ENCODE results near the gene COL8A2. TPM values are rescaled to one million over a fixed set of nuclear protein-coding genes. Genes with fewer than 3 reads are reported as not detected.

Gene COL8A2
- total RNA-seq, 1 experiment from 2014 or later = 1.2 TPM

Other genes with a start within 250 kb of the COL8A2 start
- gene AGO1, start 242.0 kb downstream of the COL8A2 start, total RNA-seq (2021; ENCODE audit: unreplicated experiment) = 40.1 TPM
- 39.4 TPM for gene AGO3, start 194.1 kb downstream of the COL8A2 start, total RNA-seq (2021; ENCODE audit: unreplicated experiment)
- 0.23 TPM for gene TEKT2, start 41.1 kb downstream of the COL8A2 start, total RNA-seq (2021; ENCODE audit: unreplicated experiment)
- 32.2 TPM for gene ADPRS, start 36.3 kb downstream of the COL8A2 start, total RNA-seq (2021; ENCODE audit: unreplicated experiment)
- gene TRAPPC3, start 24.3 kb upstream of the COL8A2 start, total RNA-seq (2021; ENCODE audit: unreplicated experiment) = 98.7 TPM
- gene MAP7D1, start 30.9 kb upstream of the COL8A2 start, total RNA-seq (2021; ENCODE audit: unreplicated experiment) = 212 TPM
- 114 TPM for gene THRAP3, start 99.2 kb upstream of the COL8A2 start, total RNA-seq (2021; ENCODE audit: unreplicated experiment)
- 18.9 TPM for gene SH3D21, start 181.1 kb upstream of the COL8A2 start, total RNA-seq (2021; ENCODE audit: unreplicated experiment)
- gene EVA1B, start 198.4 kb upstream of the COL8A2 start, total RNA-seq (2021; ENCODE audit: unreplicated experiment) = 79.0 TPM

Measured in Panc1 (cell line).